GM18870 (cell line): Measurements from ENCODE around the gene ITIH3.

Experiments
- ATAC-seq: cut with Tn5 transposase; IDR thresholded peaks from one replicate; pipeline ENCODE4 v1.9.1; 2021; ENCODE audit warnings: moderate library complexity; ENCODE audit not compliant: unreplicated experiment

Gene ITIH3

GRCh38 chr3:52822363-52822762, 27.8 kb downstream of the ITIH3 start:
- no peak for ATAC-seq

- no peak for ATAC-seq
Observed at GRCh38 chr3:52824037-52824436, 29.4 kb downstream of the ITIH3 start.

GRCh38 chr3:52827441-52827840, 32.8 kb downstream of the ITIH3 start:
- ATAC-seq = no peak

- ATAC-seq = no peak
Observed at GRCh38 chr3:52827866-52828376, 33.3 kb downstream of the ITIH3 start.

GRCh38 chr3:52829482-52829881, 34.9 kb downstream of the ITIH3 start:
- no peak for ATAC-seq

GRCh38 chr3:52829906-52830463, 35.4 kb downstream of the ITIH3 start:
- ATAC-seq = no peak

GRCh38 chr3:52830535-52831258, 36.1 kb downstream of the ITIH3 start, which contains the start of gene ITIH4:
Gene ITIH4 (minus strand): TSS chr3:52830672. CDS start chr3:52830642, 30 bp downstream.
- ATAC-seq = no peak

- ATAC-seq = no peak
Observed at GRCh38 chr3:52831500-52832301, 37.1 kb downstream of the ITIH3 start.

GRCh38 chr3:52833202-52833601, 38.6 kb downstream of the ITIH3 start:
- no peak for ATAC-seq

- ATAC-seq = no peak
Observed at GRCh38 chr3:52834871-52835501, 40.4 kb downstream of the ITIH3 start, which contains the start of gene MUSTN1. Gene MUSTN1 (minus strand): TSS chr3:52835019. CDS start chr3:52834948, 71 bp downstream.

GRCh38 chr3:52835766-52836470, 41.3 kb downstream of the ITIH3 start:
- no peak for ATAC-seq

- ATAC-seq = no peak
Observed at GRCh38 chr3:52836471-52836845, 41.9 kb downstream of the ITIH3 start.

GRCh38 chr3:52836986-52837385, 42.4 kb downstream of the ITIH3 start:
- ATAC-seq = no peak

- ATAC-seq = no peak
Observed at GRCh38 chr3:52838561-52839267, 44.1 kb downstream of the ITIH3 start.

GRCh38 chr3:52839268-52839575, 44.6 kb downstream of the ITIH3 start:
- no peak for ATAC-seq

GRCh38 chr3:52839892-52840545, 45.4 kb downstream of the ITIH3 start:
- no peak for ATAC-seq

GRCh38 chr3:52841211-52841980, 46.8 kb downstream of the ITIH3 start:
- no peak for ATAC-seq

- ATAC-seq = no peak
Observed at GRCh38 chr3:52841981-52842340, 47.4 kb downstream of the ITIH3 start.

GRCh38 chr3:52842424-52842823, 47.8 kb downstream of the ITIH3 start:
- ATAC-seq = no peak
